Peyer's patch (tissue), 4 donors: ENCODE measurements around the gene YIF1B. TPM values are rescaled to one million over a fixed set of nuclear protein-coding genes. Genes with fewer than 3 reads are reported as not detected.
A peak's percentile ranks its signal among the peaks of the same experiment; 100 is the strongest.

Source experiments
- DNase-seq, 3 donors: peaks; one replicate each; pipeline ENCODE4 v3.0.0-alpha.2; 2017 to 2019
- H3K27ac ChIP-seq, 4 donors: fragments of 200-600 bp; sonication (generic); one replicate each; pipeline ENCODE4 v1.5.1; 2016 to 2019
- H3K27me3 ChIP-seq, 2 donors: fragments of 200-600 bp; sonication (generic); one replicate each; pipeline ENCODE4 v1.5.1; 2019
- H3K36me3 ChIP-seq, 3 donors: fragments of 200-600 bp; sonication (generic); one replicate each; pipeline ENCODE4 v1.5.1; 2016 to 2019
- H3K4me1 ChIP-seq, 4 donors: fragments of 200-600 bp; sonication (generic); one replicate each; pipeline ENCODE4 v1.5.1; 2016 to 2019
- H3K4me3 ChIP-seq, 4 donors: fragments of 200-600 bp; sonication (generic); 1 replicate in 3 of 4; 2 replicates in 1 of 4; pipeline ENCODE4 v1.5.1; 2016 to 2019; ENCODE audit warnings: mild to moderate bottlenecking in 1 of 4
- H3K9me3 ChIP-seq, 4 donors: fragments of 200-600 bp; sonication (generic); one replicate each; pipeline ENCODE4 v1.5.1; 2016 to 2019; ENCODE audit warnings: mild to moderate bottlenecking in 1 of 4
- POLR2A ChIP-seq, 2 donors: fragments of 450-650 bp; IDR thresholded peaks; one replicate each; pipeline ENCODE4 v1.5.1; 2017; ENCODE audit warnings: antibody characterized with exemption in 2 of 2, mild to moderate bottlenecking in 2 of 2, moderate library complexity in 2 of 2
- total RNA-seq, 4 donors: library from RNA; depleted of rRNA; stranded (reverse); fragments of >200 nt; gene quantifications; one replicate each; pipeline ENCODE4 v1.1.0, GENCODE V29; 2016
- TF ChIP-seq, protein P1 (sequence below), 6 experiments: fragments of 450-650 bp in 4 of 6; fragments of 200-600 bp in 2 of 6; sonication (generic) in 1 of 6; IDR thresholded peaks; one replicate each; pipeline ENCODE4 v1.5.1; 2017 to 2019; ENCODE audit warnings: antibody characterized with exemption in 6 of 6, mild to moderate bottlenecking in 3 of 6, moderate library complexity in 1 of 6

YIF1B gene
- total RNA-seq, 4 donors from 2014 or later: 11.6 to 31.4 (median 15.0) TPM

DNA sequence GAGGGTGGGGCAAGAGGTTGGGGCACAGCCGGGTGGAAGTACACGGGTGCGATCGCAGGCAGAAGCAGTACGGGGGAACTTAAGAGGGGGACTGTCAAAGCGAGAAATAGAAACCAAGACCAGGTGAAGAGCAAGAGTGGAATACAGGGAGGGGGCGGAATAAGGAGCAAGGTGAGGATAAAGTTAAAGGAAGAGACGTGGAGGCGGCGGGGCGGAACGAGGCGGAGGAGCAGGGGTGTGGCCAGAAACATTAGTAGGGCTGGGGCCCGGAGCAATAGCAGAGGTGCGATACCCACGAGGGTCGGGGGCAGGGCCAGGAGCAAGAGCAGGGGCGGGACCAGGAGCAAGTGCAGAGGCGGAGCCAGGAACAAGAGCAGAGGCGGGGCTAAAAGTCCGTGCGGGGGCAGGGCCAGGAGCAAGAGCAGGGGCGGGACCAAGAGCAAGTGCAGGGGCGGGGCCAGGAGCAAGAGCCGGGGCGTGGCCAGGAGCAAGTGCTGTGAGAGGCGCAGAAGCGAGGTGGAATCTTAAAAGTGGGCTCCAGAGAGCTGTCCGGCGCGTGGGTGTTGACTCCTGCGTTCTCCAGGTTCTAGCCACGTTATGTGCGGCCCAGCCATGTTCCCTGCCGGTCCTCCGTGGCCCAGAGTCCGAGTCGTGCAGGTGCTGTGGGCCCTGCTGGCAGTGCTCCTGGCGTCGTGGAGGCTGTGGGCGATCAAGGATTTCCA is 21.1 kb upstream of the YIF1B start:
- Histone ChIP-seq H3K36me3 (no peaks in the 10 kb centered on the region), H3K27me3 (no peaks in the 10 kb centered on the region), H3K4me1 (peaks cover 0 to 16% (median 5%) of the 10 kb centered on the region in 4 donors), H3K27ac (peak overlapping the region; percentile 94 to 99 (median 96)), H3K4me3 (peak overlapping the region; percentile 59 to 77 (median 72)), H3K9me3 (no peaks in the 10 kb centered on the region)
- TF ChIP-seq, protein P1, sequence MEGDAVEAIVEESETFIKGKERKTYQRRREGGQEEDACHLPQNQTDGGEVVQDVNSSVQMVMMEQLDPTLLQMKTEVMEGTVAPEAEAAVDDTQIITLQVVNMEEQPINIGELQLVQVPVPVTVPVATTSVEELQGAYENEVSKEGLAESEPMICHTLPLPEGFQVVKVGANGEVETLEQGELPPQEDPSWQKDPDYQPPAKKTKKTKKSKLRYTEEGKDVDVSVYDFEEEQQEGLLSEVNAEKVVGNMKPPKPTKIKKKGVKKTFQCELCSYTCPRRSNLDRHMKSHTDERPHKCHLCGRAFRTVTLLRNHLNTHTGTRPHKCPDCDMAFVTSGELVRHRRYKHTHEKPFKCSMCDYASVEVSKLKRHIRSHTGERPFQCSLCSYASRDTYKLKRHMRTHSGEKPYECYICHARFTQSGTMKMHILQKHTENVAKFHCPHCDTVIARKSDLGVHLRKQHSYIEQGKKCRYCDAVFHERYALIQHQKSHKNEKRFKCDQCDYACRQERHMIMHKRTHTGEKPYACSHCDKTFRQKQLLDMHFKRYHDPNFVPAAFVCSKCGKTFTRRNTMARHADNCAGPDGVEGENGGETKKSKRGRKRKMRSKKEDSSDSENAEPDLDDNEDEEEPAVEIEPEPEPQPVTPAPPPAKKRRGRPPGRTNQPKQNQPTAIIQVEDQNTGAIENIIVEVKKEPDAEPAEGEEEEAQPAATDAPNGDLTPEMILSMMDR (IDR thresholded peaks at IDR 0.05): peak in 1 of 6 experiments; percentile 5
- TF ChIP-seq POLR2A (IDR thresholded peaks at IDR 0.05): peak in 1 of 2 donors; percentile 10
- DNase-seq: peak; percentile 98 to 99 (median 99)

- peak overlapping the region; percentile 94 to 99 (median 96) for H3K27ac ChIP-seq
- peak; percentile 94 to 99 (median 97) for DNase-seq
- H3K4me1 ChIP-seq: peaks cover 0 to 16% (median 5%) of the 10 kb centered on the region in 4 donors
- H3K27me3 ChIP-seq: no peaks in the 10 kb centered on the region
- peak overlapping the region; percentile 59 to 77 (median 72) for H3K4me3 ChIP-seq
- no peaks in the 10 kb centered on the region for H3K9me3 ChIP-seq
- H3K36me3 ChIP-seq: no peaks in the 10 kb centered on the region
- TF ChIP-seq POLR2A (IDR thresholded peaks at IDR 0.05): peak; percentile 61 to 74
- TF ChIP-seq, protein P1 (IDR thresholded peaks at IDR 0.05): no peak
These were observed 20.3 kb upstream of the YIF1B start for GRCh38 chr19:38335949-38336637.

DNA sequence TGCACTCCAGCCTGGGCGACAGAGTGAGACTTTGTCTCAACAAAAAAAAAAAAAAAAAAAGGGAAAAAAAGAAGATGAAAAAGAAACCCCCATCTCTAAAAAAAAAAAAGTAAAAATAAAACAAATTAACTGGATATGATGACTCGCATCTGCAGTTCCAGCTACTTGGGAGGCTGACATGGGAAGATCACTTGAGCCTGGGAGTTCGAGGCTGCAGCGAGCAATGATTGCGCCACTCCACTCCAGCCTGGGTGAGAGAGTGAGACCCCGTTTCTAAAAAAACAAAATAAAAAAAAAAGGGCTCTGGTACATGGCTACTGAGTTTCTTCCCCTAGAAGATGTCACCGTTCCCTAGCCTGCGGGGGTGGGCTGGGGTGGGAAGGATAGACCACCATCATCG is 17.5 kb upstream of the YIF1B start:
- no peaks in the 10 kb centered on the region for H3K27me3 ChIP-seq
- peaks cover 0 to 3% (median 0%) of the 10 kb centered on the region in 3 donors for H3K36me3 ChIP-seq
- no peak for TF ChIP-seq POLR2A (IDR thresholded peaks at IDR 0.05)
- TF ChIP-seq, protein P1 (IDR thresholded peaks at IDR 0.05): no peak
- no peak for DNase-seq
- H3K4me1 ChIP-seq: peaks cover 0 to 11% (median 5%) of the 10 kb centered on the region in 4 donors
- H3K27ac ChIP-seq: no peak overlapping the region
- H3K4me3 ChIP-seq: no peak overlapping the region
- H3K9me3 ChIP-seq: no peaks in the 10 kb centered on the region

GRCh38 chr19:38331728-38332127 is 16.0 kb upstream of the YIF1B start:
- Histone ChIP-seq H3K4me1 (peaks cover 0 to 3% (median 0%) of the 10 kb centered on the region in 4 donors), H3K9me3 (no peaks in the 10 kb centered on the region), H3K27ac (no peak overlapping the region), H3K27me3 (no peaks in the 10 kb centered on the region), H3K36me3 (peaks cover 0 to 17% (median 3%) of the 10 kb centered on the region in 3 donors), H3K4me3 (no peak overlapping the region)
- DNase-seq: no peak
- TF ChIP-seq POLR2A (IDR thresholded peaks at IDR 0.05): no peak
- TF ChIP-seq, protein P1 (IDR thresholded peaks at IDR 0.05): no peak

DNA sequence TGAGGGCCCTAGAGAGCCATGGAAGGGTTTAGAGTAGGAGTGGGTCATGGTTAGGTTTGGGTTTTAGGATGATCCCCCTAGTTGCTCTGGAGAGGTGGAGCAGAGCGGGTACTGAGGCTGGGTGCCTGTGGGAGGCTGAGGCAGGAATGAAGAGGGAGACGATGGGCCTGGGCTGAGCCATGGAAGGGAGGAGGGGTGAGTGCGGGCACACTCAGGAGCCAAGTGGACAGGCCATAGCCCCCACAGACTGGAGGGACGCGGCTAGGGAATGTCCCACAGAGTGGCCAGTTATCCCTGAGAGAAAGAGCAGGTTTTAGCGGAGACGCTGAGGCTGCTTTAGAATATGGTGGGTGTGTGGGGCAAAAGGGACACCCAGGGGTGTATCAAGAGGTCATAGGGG is 13.9 kb upstream of the YIF1B start:
- H3K27me3 ChIP-seq: no peaks in the 10 kb centered on the region
- no peak overlapping the region for H3K4me3 ChIP-seq
- H3K27ac ChIP-seq: no peak overlapping the region
- H3K36me3 ChIP-seq: peaks cover 0 to 29% (median 3%) of the 10 kb centered on the region in 3 donors
- DNase-seq: no peak
- no peak for TF ChIP-seq POLR2A (IDR thresholded peaks at IDR 0.05)
- TF ChIP-seq, protein P1 (IDR thresholded peaks at IDR 0.05): no peak
- no peaks in the 10 kb centered on the region for H3K4me1 ChIP-seq
- H3K9me3 ChIP-seq: no peaks in the 10 kb centered on the region
